Liver (tissue), 9 donors: ENCODE results near the gene ADORA2B. TPM values are rescaled to one million over a fixed set of nuclear protein-coding genes. Genes with fewer than 3 reads are reported as not detected.
A peak's percentile ranks its signal among the peaks of the same experiment; 100 is the strongest.

Experiments used
- DNase-seq: peaks from one replicate; pipeline ENCODE4 v3.0.0-alpha.2; 2017; ENCODE audit warnings: low spot score
- H3K27ac ChIP-seq, 2 donors: one replicate each; pipeline ENCODE4 v1.7.0; 2013; ENCODE audit warnings: inconsistent platforms in 2 of 2, low read length in 2 of 2, control low read depth in 1 of 2, low read depth in 1 of 2, mild to moderate bottlenecking in 1 of 2
- H3K27me3 ChIP-seq, 4 donors: one replicate each; pipeline versions ENCODE4 v1.6.1 to v1.7.0; 2013; ENCODE audit warnings: low read length in 3 of 4, inconsistent platforms in 1 of 4, mild to moderate bottlenecking in 1 of 4, moderate library complexity in 1 of 4; ENCODE audit not compliant: control insufficient read depth in 4 of 4, insufficient read depth in 4 of 4
- H3K36me3 ChIP-seq, 4 donors: one replicate each; pipeline versions ENCODE4 v1.6.1 to v1.7.0; 2013; ENCODE audit warnings: low read length in 3 of 4, mild to moderate bottlenecking in 3 of 4, low read depth in 1 of 4, moderate library complexity in 1 of 4; ENCODE audit not compliant: control insufficient read depth in 4 of 4, insufficient read depth in 3 of 4
- H3K4me1 ChIP-seq, 4 donors: one replicate each; pipeline versions ENCODE4 v1.6.1 to v1.7.0; 2013; ENCODE audit warnings: low read length in 3 of 4, mild to moderate bottlenecking in 3 of 4, moderate library complexity in 1 of 4; ENCODE audit not compliant: control insufficient read depth in 4 of 4, insufficient read depth in 4 of 4
- H3K4me3 ChIP-seq, 3 donors: one replicate each; pipeline versions ENCODE4 v1.6.1 to v1.7.0; 2013; ENCODE audit warnings: low read length in 3 of 3, control low read depth in 1 of 3, low read depth in 1 of 3, mild to moderate bottlenecking in 1 of 3
- H3K9ac ChIP-seq, 2 donors: one replicate each; pipeline ENCODE4 v1.7.0; 2013; ENCODE audit warnings: low read length in 2 of 2, mild to moderate bottlenecking in 2 of 2, moderate library complexity in 2 of 2, control low read depth in 1 of 2, low read depth in 1 of 2
- H3K9me3 ChIP-seq, 4 donors: one replicate each; pipeline versions ENCODE4 v1.6.1 to v1.7.0; 2013; ENCODE audit warnings: low read length in 3 of 4; ENCODE audit not compliant: control insufficient read depth in 4 of 4
- ATF3 ChIP-seq: IDR thresholded peaks from 2 replicates; pipeline ENCODE4 v1.6.1; 2016; ENCODE audit warnings: antibody characterized with exemption
- CTCF ChIP-seq: fragments of 150-350 bp; IDR thresholded peaks from 2 replicates; pipeline ENCODE4 v1.5.1; 2017; ENCODE audit warnings: improper control_type of control experiment, low read depth, low read length; ENCODE audit not compliant: missing input control
- EGR1 ChIP-seq, 2 donors: IDR thresholded peaks; 2 replicates each; pipeline ENCODE4 v1.6.1; 2016 to 2018; ENCODE audit warnings: antibody characterized with exemption in 2 of 2, low read depth in 2 of 2
- HNF4A ChIP-seq, 2 donors: conservative IDR thresholded peaks; 2 replicates each; pipeline ENCODE4 v1.6.1; 2016; ENCODE audit warnings: antibody characterized with exemption in 2 of 2, mild to moderate bottlenecking in 2 of 2
- HNF4G ChIP-seq: IDR thresholded peaks from 2 replicates; pipeline ENCODE4 v1.6.1; 2016; ENCODE audit warnings: antibody characterized with exemption
- JUND ChIP-seq, 2 donors: IDR thresholded peaks; 2 replicates each; pipeline ENCODE4 v1.6.1; 2016; ENCODE audit warnings: antibody characterized with exemption in 2 of 2
- MAX ChIP-seq: IDR thresholded peaks from 2 replicates; pipeline ENCODE4 v1.6.1; 2016; ENCODE audit warnings: antibody characterized with exemption
- NR2F2 ChIP-seq: IDR thresholded peaks from 2 replicates; pipeline ENCODE4 v1.6.1; 2016; ENCODE audit warnings: antibody characterized with exemption
- RAD21 ChIP-seq, 2 donors: IDR thresholded peaks; 2 replicates each; pipeline ENCODE4 v1.6.1; 2016; ENCODE audit warnings: antibody characterized with exemption in 2 of 2, mild to moderate bottlenecking in 2 of 2
- REST ChIP-seq: IDR thresholded peaks from 2 replicates; pipeline ENCODE4 v1.6.1; 2016; ENCODE audit warnings: antibody characterized with exemption, mild to moderate bottlenecking
- RXRA ChIP-seq, 2 donors: IDR thresholded peaks; 2 replicates each; pipeline ENCODE4 v1.6.1; 2017 to 2018; ENCODE audit warnings: antibody characterized with exemption in 2 of 2, mild to moderate bottlenecking in 1 of 2
- SP1 ChIP-seq: IDR thresholded peaks from 2 replicates; pipeline ENCODE4 v1.6.1; 2018; ENCODE audit warnings: antibody characterized with exemption, mild to moderate bottlenecking
- TAF1 ChIP-seq: conservative IDR thresholded peaks from 2 replicates; pipeline ENCODE4 v1.6.1; 2016; ENCODE audit warnings: antibody characterized with exemption, mild to moderate bottlenecking
- YY1 ChIP-seq: IDR thresholded peaks from 2 replicates; pipeline ENCODE4 v1.6.1; 2016; ENCODE audit warnings: antibody characterized with exemption, mild to moderate bottlenecking
- ZBTB33 ChIP-seq: IDR thresholded peaks from 2 replicates; pipeline ENCODE4 v1.6.1; 2016; ENCODE audit warnings: antibody characterized with exemption
- WGBS: extraction: QIAGEN DNeasy Blood & Tissue Kit; methylation state at CpG from one replicate; pipeline ENCODE4 v1.1.7; 2013; 5-methylcytosine and 5-hydroxymethylcytosine counted together
- polyA plus RNA-seq, 2 donors: library from polyadenylated mRNA; stranded (reverse) in 1 of 2; unstranded in 1 of 2; fragments of 200-250 nt in 1 of 2; fragments of >200 nt in 1 of 2; fragmentation: Nextera tagmentation in 1 of 2; extraction: Ambion mirVana in 1 of 2; gene quantifications; one replicate each; pipeline versions ENCODE4 v1.2.1 to v1.2.3, GENCODE V29; 2013 to 2015
- total RNA-seq, 2 donors: library from RNA; depleted of rRNA; stranded (reverse); fragments of >200 nt; gene quantifications; one replicate each; pipeline ENCODE4 v1.2.3, GENCODE V29; 2014
- donor health status: healthy.
- donor health status: healthy.
- donor health status: healthy.
- donor health status: healthy.
- donor health status: healthy.

The ADORA2B gene
- total and polyA plus RNA-seq, 4 donors = 0.24 to 3.3 (median 0.28) TPM

- no peaks in the 10 kb centered on the region for H3K36me3 ChIP-seq
- 64% methylated on average over 13 of the region's 13 CpGs for WGBS
- no peak overlapping the region for H3K4me3 ChIP-seq
- no peaks in the 10 kb centered on the region for H3K27me3 ChIP-seq
- H3K4me1 ChIP-seq = peaks cover 3 to 11% (median 7%) of the 10 kb centered on the region in 4 donors
- TF ChIP-seq NR2F2 = peak; percentile 68
- no peak for TF ChIP-seq TAF1
- peak; percentile 13 for TF ChIP-seq SP1
- no peaks in the 10 kb centered on the region for H3K9me3 ChIP-seq
- no peak for DNase-seq
- H3K9ac ChIP-seq = no peak overlapping the region
- H3K27ac ChIP-seq = no peak overlapping the region
These were observed 21.4 kb downstream of the ADORA2B start for GRCh38 chr17:15966183-15966878.

GRCh38 chr17:15966879-15967248 lies 21.9 kb downstream of the ADORA2B start:
- no peaks in the 10 kb centered on the region for H3K36me3 ChIP-seq
- H3K4me3 ChIP-seq = no peak overlapping the region
- 72% methylated on average over 11 of the region's 11 CpGs for WGBS
- H3K27me3 ChIP-seq = no peaks in the 10 kb centered on the region
- DNase-seq = no peak
- no peak for TF ChIP-seq HNF4G
- TF ChIP-seq RXRA (IDR thresholded peaks at IDR 0.05) = no peak
- TF ChIP-seq CTCF = no peak
- no peak for TF ChIP-seq TAF1
- TF ChIP-seq SP1 = no peak
- TF ChIP-seq JUND (IDR thresholded peaks at IDR 0.05) = no peak
- TF ChIP-seq EGR1 (IDR thresholded peaks at IDR 0.05; ENCODE audit: low read depth in 2 of 2) = no peak
- no peak for TF ChIP-seq REST
- no peak for TF ChIP-seq ATF3
- no peak for TF ChIP-seq HNF4A (conservative IDR thresholded peaks at IDR 0.05)
- TF ChIP-seq ZBTB33 = no peak
- no peak for TF ChIP-seq RAD21 (IDR thresholded peaks at IDR 0.05)
- TF ChIP-seq NR2F2 = no peak
- TF ChIP-seq MAX = no peak
- no peak for TF ChIP-seq YY1
- peaks cover 3 to 11% (median 7%) of the 10 kb centered on the region in 4 donors for H3K4me1 ChIP-seq
- H3K27ac ChIP-seq = no peak overlapping the region
- H3K9me3 ChIP-seq = no peaks in the 10 kb centered on the region
- H3K9ac ChIP-seq = no peak overlapping the region
